OCI-LY3 (cell line): ENCODE results near the gene PKP1.

Experiments used
- CTCF ChIP-seq: fragments of 200-600, 300-600 bp; sonication (generic); IDR thresholded peaks from 2 replicates; pipeline ENCODE4 v1.5.1; 2014; ENCODE audit warnings: antibody characterized with exemption, low read length, low read depth
- EZH2phosphoT487 ChIP-seq: fragments of 200-600 bp; shearing (Covaris generic); IDR thresholded peaks from 2 replicates; pipeline ENCODE4 v1.6.1; 2018; ENCODE audit warnings: antibody characterized with exemption, mixed run types, low read depth

- TF ChIP-seq CTCF (no peak), EZH2phosphoT487 (no peak)
Measured at GRCh38 chr1:201324821-201325677, 41.7 kb downstream of the PKP1 start.
